ENCODE data around the gene DYRK1B.

DNA sequence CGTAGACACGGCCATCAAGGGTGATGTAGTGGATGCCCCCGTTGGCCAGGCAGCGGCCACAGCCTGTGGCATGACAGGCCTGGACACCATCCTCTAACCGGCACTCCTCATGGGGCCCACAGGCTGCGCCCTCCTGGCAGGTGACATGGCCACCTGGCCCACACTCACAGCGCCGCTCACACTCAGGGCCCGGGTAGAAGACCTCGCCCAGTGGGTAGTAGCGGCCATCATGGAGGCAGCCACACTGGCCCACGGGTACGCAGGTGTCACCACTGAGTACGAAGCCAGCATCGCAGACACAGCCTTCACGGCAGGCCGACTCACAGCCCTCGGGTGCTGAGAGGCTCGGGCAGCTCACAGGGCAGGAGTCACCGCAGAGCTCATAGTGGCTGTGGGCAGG is 39.4 kb upstream of the DYRK1B start:
- TF ChIP-seq, protein P1, sequence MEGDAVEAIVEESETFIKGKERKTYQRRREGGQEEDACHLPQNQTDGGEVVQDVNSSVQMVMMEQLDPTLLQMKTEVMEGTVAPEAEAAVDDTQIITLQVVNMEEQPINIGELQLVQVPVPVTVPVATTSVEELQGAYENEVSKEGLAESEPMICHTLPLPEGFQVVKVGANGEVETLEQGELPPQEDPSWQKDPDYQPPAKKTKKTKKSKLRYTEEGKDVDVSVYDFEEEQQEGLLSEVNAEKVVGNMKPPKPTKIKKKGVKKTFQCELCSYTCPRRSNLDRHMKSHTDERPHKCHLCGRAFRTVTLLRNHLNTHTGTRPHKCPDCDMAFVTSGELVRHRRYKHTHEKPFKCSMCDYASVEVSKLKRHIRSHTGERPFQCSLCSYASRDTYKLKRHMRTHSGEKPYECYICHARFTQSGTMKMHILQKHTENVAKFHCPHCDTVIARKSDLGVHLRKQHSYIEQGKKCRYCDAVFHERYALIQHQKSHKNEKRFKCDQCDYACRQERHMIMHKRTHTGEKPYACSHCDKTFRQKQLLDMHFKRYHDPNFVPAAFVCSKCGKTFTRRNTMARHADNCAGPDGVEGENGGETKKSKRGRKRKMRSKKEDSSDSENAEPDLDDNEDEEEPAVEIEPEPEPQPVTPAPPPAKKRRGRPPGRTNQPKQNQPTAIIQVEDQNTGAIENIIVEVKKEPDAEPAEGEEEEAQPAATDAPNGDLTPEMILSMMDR (conservative IDR thresholded peaks at IDR 0.05; ENCODE audit: low read depth, low read length), result no peak
- TF ChIP-seq EZH2 (IDR thresholded peaks at IDR 0.05; ENCODE audit: borderline replicate concordance, low read depth, low read length, poor library complexity, severe bottlenecking), result no peak

All from A673 (cell line).